ENCODE measurements around the gene MKNK1.
A peak's percentile ranks its signal among the peaks of the same experiment; 100 is the strongest.

MKNK1 gene

GRCh38 chr1:46618754-46619415 lies 14.8 kb upstream of the MKNK1 start:
- no peak for DNase-seq

- no peak for DNase-seq
Observed at GRCh38 chr1:46617833-46618232, 13.8 kb upstream of the MKNK1 start.

- DNase-seq: no peak
Observed at GRCh38 chr1:46617108-46617800, 13.2 kb upstream of the MKNK1 start.

- peak; percentile 27 to 33 for DNase-seq
Observed at GRCh38 chr1:46616277-46617107, 12.4 kb upstream of the MKNK1 start, which contains the start of gene MOB3C. TSS of gene MOB3C (minus strand) at chr1:46616811. CDS start at chr1:46613321, 3,490 bp downstream.

- DNase-seq: no peak
Observed at GRCh38 chr1:46615735-46616134, 11.7 kb upstream of the MKNK1 start.

GRCh38 chr1:46615088-46615487 lies 11.0 kb upstream of the MKNK1 start:
- no peak for DNase-seq

- no peak for DNase-seq
Observed at GRCh38 chr1:46614604-46614984, 10.5 kb upstream of the MKNK1 start.

- peak; percentile 67 to 78 for DNase-seq
Observed at GRCh38 chr1:46613661-46614603, 9.9 kb upstream of the MKNK1 start.

- no peak for DNase-seq
Observed at GRCh38 chr1:46612937-46613660, 9.0 kb upstream of the MKNK1 start.

- DNase-seq: peak in 1 of 2 experiments; percentile 26
Observed at GRCh38 chr1:46611691-46612221, 7.7 kb upstream of the MKNK1 start.

GRCh38 chr1:46607345-46608130 lies 3.5 kb upstream of the MKNK1 start:
- DNase-seq: no peak

GRCh38 chr1:46606255-46606965 lies 2.3 kb upstream of the MKNK1 start:
- no peak for DNase-seq

- DNase-seq: peak; percentile 9 to 10
Observed at GRCh38 chr1:46605232-46605631, 1.2 kb upstream of the MKNK1 start.

GRCh38 chr1:46603481-46603857 lies 599 bp downstream of the MKNK1 start:
- DNase-seq: no peak

GRCh38 chr1:46601257-46602007 lies 2.6 kb downstream of the MKNK1 start:
- DNase-seq: no peak

GRCh38 chr1:46599059-46599970 lies 4.8 kb downstream of the MKNK1 start:
- no peak for DNase-seq

- no peak for DNase-seq
Observed at GRCh38 chr1:46596846-46597245, 7.2 kb downstream of the MKNK1 start.

GRCh38 chr1:46596036-46596435 lies 8.0 kb downstream of the MKNK1 start:
- DNase-seq: no peak

Measured in AML-193 (cell line).